ENCODE measurements around the gene RTCB. TPM values are rescaled to one million over a fixed set of nuclear protein-coding genes. Genes with fewer than 3 reads are reported as not detected.

The RTCB gene
- total and polyA plus RNA-seq, 3 experiments from 2014 or later, result 97.7 to 104 (median 103) TPM

Other genes with a start within 250 kb of the RTCB start
- gene RFPL2, start 207.2 kb downstream of the RTCB start, total RNA-seq, result not detected
- 1.9 TPM for gene RFPL2, start 207.2 kb downstream of the RTCB start, polyA plus RNA-seq
- not detected for gene SLC5A4, start 156.9 kb downstream of the RTCB start, total RNA-seq
- not detected for gene SLC5A4, start 156.9 kb downstream of the RTCB start, polyA plus RNA-seq
- not detected for gene RFPL3, start 54.4 kb downstream of the RTCB start, total RNA-seq
- not detected for gene RFPL3, start 54.4 kb downstream of the RTCB start, polyA plus RNA-seq
- gene BPIFC, start 52.2 kb upstream of the RTCB start, total RNA-seq, result not detected
- gene BPIFC, start 52.2 kb upstream of the RTCB start, polyA plus RNA-seq, result not detected
- gene FBXO7, start 62.6 kb upstream of the RTCB start, total RNA-seq, result 10 to 100 TPM; 79.7 to 81.0 TPM
- gene FBXO7, start 62.6 kb upstream of the RTCB start, polyA plus RNA-seq, result 166 TPM